Right renal pelvis (tissue), 4 donors: ENCODE data around the gene CXCR4. TPM values are rescaled to one million over a fixed set of nuclear protein-coding genes. Genes with fewer than 3 reads are reported as not detected.

Source experiments
- DNase-seq, 4 donors: peaks; one replicate each; pipeline ENCODE4 v3.0.0-alpha.2; 2013; ENCODE audit warnings: low read depth in 4 of 4, low spot score in 3 of 4, missing footprints in 1 of 4
- polyA plus RNA-seq, 4 donors: library from polyadenylated mRNA; unstranded; fragments of 120-200 nt; gene quantifications; one replicate each; pipeline ENCODE4 v1.2.1, GENCODE V29; 2013; ENCODE audit not compliant: insufficient read length in 4 of 4

Gene CXCR4
- polyA plus RNA-seq, 4 donors: 47.8 to 53.4 (median 52.7) TPM

DNA sequence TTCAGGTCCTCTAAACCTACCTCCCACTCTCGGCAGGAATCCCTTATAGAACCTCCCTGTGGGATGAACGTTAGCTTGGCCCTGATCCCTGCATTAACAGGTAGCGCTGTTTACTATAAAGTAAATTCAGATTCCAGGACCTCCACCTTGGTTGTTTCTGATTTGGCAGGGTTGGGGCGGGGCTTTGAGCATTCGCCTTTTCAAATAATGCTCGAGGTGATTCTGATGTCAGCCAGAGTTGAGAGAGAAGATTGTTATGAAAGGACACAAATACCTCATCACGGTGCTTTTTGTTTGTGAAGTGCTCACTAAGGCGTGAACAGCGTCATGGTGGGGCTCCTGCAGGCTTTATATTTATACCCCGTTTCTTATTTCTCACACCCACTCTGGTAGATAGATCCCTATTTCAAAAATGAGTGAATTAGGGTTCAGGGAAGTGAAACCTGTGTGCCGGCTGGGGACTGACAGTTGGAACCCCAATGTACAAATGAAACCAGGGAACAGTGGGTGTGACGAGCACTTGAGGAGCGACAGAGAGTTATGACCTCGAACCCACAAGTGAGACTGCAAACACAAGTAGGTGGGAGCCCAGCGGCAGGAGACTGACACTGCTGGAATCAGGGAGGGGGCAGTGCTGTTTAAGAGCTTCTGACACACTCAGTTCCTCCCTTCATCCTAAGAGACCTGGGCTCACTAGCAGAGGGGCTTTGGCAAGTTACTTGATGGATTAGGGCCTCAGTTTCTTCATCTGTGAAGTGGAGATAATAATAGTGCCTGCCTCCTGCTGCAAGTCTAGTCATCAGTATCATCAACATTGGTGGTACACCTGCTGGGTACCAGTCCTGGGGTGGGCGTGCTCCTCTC is 14.2 kb upstream of the CXCR4 start:
- DNase-seq: no peak

DNA sequence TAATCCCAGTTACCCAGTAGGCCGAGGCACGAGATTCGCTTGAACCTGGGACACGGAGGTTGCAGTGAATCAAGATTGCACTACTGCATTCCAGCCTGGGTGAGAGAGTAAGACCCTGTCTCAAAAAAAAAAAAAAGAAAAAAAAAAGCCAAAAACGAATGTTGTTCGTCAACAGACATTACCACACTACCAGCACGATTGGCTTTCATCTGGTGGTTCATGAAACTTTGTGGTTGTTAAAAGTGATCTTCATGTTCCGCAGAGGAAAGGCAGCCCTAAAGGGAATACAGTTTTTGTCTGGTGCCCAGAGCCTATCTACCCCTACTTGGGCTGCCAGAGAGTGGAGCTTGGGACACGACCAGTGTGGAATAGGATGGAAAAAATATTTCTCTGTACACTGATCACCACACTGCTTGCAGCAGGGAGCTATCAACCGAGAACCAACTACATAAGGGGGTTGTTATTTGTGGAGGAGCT is 13.6 kb upstream of the CXCR4 start:
- no peak for DNase-seq

DNA sequence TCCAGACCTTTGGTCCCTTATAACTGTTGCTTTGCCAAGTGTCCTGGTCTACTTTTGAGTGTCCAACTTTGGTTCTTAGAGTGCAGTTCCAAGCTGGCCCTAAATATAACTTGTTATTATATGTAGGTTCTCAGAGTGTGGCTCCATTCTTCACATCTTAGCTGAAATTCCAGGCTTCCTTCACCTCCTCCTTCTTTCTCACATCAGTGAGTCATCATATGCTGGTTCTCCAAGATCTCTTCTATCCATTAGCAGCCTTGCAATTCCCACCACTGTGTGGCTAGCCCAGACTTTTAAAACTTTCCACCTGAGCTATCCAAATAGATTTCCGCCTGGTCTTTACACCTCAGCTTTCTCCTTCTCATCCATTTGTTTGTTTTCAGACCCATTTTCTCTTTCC is 12.6 kb upstream of the CXCR4 start:
- no peak for DNase-seq

DNA sequence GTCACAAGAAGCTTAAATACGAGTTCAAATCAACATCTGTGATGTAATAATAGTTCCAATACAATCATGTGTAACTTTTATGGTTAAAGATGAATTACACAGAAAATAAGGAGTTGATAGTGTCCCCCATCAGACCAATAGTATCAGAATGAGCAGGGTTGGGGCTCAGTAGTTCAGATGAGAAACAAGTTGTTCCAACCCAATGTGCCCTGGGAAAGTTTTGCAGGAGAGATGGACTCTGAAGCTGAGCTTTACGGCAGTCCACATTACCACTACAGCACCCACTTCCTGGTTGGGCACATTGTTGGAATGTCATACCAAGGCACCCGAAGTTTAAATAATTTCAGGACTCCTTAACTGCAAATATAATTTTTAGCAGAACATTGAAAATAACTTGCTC is 12.1 kb upstream of the CXCR4 start:
- DNase-seq: no peak

DNA sequence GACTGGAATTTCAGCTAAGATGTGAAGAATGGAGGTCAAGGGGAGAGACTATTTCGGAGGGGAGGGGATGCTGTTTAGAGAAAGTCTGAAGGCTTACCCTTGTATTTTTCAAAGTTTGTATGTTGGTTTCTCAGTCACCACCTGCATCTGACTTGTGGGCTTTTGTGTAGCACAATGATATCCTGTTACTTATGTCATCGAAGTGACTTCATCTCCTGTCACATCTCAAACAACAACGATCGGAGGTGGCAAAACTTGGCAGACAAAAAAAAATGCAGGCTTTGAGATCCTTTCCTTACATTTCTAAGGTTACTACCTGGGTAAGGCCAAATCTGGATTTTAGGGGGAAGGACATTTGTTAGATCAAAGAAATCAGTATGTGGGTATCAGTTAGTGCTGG is 11.7 kb upstream of the CXCR4 start:
- no peak for DNase-seq

DNA sequence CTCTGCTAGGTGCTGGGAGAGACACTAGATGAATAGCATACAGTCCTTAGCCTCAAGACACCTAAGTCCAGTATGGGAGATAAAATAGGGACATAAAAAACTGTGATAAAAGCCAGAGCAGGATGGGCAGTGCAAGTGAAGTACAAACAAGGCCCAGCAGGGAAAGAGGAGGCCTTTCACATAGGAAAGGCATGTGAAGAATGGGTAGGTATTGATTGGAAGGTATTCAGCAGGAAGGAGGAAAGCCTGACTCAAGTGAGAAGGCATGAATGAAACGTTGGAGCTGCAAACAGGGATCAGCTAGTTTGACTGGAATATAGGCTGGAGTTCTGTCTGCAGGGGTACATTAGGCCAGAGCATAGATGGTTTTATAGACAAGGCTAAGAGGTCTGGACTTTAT is 11.0 kb upstream of the CXCR4 start:
- no peak for DNase-seq

DNA sequence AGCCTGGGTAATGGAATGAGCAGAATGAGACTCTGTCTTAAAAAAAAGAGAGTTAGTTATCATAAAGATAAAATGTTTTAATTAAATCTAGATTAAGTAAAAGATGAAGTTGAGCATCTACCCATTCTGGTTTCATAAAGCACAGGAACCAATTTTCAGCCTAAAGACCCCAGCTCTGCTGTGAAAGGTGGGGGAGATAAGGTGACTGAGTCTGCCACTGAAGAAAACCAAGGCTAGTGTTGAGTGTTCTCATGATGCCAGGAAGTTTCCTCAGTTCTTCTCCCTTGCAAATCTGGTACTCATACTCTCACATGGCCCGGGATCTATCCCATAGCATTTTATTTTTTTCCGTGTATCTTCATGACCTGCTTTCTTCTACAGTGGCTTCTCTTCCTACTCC is 10.4 kb upstream of the CXCR4 start:
- no peak for DNase-seq

DNA sequence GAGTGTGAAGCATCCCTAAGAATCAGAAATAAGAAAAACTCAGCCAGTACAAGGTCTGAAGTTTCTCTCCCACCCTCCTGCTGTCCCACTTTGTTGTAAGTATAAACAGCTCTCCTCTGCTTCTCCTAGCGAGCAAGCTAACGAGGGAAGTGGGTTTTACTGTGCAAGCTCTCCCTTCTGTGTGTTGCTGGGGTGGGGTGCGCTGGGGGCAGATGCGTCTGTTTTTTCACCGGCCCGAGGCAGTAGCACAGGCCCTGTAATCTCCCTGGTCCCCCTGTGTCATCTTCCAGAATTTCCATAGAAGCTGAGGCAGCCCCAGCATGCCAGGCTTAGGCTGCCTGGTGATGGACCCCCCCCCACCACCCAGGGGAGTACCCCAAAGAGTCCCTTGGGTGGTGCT is 9.4 kb upstream of the CXCR4 start:
- DNase-seq: no peak

DNA sequence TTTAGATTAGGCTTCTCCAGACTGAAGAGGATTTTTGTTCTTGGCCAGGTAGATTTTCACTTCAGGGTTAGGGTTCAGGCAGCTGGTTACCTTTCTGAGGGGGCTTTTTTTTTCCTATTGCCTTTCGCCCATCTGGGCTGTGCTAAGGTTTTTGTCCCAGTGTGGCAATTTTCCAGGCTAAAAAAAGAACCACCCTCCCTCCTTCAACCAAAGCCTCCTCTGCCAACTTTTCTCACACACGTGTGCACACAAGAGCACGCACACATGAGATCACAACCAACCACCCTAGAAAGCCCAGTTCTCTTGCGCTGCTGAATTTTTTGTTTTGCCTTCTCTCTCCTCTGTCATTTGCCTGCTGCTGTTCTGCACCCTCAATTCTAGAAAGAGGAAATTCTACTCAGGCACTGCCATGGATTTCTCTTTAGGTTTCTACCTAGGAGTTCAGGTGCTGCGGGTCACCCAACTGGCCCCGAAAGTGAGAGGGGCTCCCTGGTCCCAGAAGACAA is 8.5 kb upstream of the CXCR4 start:
- no peak for DNase-seq

DNA sequence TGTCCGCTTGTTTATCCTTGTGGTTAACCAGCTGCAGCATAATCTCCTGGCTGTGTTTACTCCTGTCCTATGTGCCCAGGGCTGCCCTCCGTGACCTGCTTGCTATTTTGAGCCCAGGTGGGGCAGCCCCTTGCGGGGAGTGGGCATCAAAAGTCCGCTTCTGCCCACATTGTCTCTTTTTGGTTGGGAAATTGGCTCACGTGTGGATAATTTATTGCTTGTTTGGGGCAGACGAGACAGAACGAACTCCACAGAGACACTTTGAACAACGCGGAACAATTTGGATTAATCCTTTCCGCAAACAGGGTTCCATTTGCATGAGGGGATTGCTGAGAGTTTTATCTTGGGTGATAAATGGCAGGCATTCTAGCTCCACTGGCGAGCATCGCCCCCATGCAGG is 8.1 kb upstream of the CXCR4 start:
- no peak for DNase-seq

DNA sequence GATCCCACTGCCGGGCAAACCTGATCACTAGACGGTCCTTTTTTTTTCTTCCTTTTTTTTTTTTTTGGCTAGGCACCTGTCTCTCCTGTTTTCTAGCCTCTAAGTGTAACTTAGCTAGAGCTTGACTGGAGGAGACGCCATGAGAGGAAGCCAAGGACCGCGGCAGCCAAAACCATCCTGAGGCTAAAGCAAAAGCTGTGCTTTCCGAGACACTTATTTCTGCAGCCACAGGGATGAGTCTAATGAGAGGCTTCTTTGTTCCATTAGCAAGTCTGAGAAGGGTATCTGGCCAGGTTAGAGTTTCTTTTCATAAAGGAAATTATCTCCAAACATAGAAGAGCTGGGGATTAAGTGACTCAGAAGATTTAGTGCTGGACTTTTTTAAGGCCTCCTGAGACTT is 7.3 kb upstream of the CXCR4 start:
- no peak for DNase-seq

DNA sequence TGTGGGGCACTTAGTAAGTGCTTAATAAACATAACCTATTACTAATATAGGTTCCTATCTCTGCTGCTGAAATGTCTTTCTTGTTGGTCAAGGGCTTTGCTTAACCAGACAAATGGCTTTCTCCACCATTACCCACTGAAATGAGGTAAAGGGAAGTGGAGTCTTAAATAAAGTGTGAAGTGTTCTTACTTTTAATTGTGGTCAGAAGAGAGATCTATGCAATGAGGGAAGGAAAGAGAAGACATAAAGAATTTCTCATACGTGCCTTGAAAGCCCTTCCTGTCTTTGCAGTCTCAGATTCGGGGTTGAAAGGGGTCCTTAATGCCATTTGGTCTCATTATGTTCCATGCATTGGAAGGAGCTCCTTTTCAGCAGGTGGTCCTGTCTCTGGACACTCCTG is 6.9 kb upstream of the CXCR4 start:
- no peak for DNase-seq

DNA sequence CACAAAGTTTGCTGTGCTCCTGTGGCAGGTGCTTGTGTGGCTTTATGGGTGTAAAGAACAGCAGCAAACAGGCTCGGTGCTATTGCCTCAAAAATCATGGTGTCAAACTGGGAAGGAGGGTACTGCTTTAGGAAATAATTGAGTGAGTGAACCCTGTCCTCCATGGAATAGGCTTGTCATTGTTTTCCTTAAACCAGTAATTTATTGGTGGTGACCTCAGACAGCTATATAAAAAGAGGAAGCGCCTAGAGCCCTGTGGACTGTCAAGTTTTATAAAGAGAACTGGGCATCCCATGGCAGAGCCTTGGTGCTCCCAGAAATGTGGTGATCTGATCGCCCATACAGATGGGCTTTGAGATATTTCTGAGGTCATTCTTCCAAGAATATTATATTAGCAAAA is 4.7 kb upstream of the CXCR4 start:
- DNase-seq: no peak

DNA sequence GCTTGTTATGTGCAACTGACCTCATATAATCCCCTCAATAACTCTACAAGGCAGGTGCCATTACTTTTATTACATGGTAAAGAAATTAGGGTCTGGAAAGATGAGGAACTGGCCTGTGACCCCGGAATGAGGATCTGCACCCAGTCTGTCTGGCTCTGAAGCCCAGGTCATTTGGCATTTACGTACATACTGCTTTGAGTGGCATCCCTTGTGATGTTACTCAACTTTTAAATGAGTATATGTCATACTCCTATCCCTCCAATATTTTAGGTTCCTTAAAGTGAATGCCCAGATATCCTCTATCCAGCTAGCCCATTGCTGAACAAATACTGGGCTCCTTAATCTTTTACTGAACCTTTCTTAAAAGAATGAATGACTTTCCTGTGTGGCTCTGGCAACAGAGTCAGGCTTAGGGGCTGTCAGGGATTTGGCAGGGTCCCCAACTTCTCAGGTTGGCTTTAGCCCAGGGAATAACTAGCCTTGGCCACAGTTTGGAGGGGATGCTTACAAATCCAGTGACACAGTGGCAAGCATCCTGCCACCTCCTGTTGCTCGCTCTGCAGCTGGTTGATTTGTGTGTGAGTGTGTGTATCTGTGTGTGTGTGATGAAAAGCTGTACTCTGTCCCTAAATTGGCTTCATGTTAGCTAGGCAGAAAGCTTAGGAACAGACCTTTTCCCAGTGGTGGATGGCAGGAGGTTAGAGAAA is 3.4 kb upstream of the CXCR4 start:
- no peak for DNase-seq

DNA sequence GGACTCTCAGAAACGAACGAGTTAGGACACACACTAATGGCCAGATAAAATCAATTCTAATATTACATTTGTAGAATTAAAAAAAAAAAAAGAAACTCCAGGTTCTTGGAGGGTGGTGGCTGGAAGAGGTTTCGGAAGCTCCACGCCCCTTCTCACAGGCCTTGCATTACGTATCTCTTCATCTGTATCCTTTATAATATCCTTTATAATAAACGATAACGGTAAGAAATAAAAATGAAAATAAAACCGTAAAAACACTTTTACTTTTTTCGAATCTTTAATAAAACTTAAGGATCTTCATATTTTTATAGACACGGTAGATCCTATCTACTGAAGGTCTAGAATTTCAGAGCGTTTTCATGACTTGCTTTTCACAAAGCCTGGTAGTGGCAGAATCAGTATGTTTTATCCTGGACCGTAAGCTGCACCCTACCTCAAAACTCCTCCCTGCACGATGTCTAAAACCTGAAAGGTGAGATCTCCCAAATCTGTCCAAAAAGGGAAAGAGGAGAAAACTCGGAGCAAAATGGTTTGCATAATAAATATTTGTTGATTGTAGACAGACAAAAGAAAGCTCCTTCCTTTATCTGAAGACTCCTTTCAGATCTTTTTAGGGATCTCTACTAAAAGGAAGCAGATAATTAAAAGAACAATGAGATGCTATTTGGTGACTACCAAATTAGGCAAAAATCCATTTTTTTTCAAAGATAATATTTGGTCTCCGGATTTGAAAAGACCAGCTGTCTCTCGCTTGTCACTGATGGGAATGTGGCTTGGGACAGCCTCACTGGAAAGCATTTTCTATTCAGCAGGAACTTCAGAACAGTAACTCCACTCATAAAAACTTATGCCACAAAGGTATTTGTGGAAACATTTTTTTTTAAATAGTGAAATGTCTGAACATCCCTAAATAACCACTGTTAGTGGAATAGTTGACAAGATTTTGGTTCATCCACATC is 2.0 kb upstream of the CXCR4 start:
- no peak for DNase-seq

DNA sequence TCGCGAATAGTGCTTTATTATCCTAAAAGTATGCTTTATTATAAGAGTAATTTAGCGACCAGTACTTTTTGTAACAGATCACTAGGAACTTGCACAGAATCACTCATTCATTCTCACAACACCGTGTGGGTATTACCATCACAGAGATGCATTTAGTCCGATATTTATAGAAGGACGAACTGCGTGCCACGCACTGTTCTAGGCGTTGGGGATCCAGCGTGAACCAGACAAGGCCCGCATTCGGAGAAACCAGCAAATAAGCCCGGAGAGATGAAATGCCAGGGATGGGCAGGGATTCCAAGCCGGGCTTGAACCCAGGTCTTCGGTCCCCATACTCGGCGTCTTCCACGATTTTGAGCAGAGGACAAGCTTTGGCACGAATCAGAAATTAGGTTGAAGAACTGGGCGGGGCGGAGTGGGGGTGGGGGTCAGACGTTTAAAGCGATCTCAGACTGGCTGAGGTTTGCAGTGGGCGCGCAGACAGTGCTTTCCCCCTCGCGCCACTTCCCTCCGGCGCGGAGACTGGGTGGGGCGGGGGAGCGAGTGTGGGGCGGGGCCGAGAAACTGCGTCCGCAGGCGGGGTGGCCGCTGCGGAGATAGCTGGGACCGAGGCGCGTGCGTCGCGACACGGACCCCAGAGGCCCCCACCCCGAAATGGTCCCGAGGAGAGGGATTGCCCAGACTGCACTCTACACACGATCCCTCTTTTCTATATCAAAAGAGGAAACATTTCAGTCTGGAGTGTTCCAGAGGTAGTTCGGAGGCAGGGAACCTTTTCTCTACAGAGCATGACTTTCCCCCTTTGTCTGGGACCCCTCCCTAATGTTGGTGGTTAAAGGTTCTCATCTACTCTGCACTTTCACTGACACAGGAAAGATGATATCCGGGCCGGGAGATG is 1.1 kb upstream of the CXCR4 start:
- DNase-seq: no peak

DNA sequence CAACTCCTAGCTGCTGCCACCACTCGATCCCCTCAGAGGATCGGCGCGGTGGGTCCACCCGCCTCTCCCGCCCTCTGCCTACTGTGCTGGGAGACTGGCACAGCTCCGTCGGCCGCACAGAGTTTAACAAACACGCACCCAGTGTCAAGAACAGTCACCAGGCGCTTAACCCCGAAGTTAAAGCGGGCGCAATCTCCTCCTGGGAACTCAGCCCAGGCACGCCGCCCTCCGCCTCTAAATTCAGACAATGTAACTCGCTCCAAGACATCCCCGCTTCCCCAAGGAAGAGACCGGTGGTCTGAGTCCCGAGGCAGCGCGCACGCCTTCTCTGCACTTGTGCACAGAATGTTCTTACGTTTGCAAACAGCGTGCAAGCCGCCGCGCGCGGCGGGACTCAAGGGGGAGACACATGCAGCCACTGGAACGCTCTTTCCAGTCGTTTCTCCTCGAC is 533 bp downstream of the CXCR4 start:
- peak in 1 of 4 donors; percentile 32 for DNase-seq

DNA sequence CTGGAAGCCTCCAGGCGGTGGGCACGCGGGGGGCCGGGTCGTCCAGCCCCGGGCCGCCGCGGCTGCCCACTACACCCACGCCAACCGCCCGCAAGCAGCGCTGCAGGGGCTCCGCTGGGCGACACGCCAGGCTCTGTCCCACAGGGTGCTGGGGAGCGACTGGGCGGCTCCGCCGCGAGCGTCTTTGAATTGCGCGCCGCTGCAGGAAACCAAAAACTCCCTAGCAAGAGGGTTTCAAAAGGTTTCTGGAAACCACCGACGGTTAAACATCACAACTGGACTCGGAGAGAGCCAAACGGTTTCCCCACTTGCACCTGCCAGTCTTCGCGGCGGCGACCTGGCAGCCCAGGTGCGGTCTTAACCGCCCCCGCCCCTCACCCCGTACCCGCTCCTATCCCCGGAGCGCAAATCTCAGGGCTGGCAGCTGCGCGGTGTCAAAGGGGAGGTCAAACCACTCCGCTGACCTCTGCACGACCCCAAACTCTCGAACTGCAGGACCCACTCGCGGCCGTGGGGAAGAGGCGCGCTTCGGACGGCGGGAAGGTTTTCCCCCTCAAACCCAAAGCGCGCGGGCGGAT is 1.0 kb downstream of the CXCR4 start:
- DNase-seq: no peak

DNA sequence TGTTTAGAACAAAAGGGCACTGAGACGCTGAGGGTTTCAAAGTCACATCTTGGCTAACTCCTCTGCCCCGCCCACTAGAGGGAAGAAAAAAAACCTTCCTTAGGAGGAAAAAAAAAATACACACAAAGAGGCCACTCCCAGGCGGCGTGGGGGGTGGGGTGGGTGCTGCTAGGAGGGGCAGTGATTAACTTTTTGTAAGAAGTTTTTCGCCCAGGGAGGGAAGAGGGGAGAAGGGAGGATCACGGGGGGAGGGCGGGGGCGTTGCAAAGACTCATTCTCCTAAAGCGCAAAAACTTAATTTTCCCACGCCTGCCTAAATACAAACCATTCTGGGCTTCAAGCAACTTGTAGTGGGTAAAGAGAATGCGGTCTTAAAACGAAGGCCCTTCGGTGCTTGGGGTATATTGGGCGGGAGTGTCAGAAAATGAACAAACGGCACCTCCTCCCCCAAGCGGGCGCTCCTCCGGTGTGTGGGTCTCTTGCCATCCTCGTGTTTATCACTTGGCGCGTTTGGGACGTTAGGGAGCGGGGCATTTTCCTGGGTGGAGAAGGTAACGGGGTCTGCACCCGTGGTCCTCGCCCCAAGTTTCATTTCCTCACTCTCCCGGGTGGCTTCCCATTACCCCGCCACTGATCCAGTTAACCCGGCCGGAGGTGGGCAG is 1.7 kb downstream of the CXCR4 start:
- DNase-seq: no peak
